Panc1 (cell line): ENCODE measurements around the gene SIN3B. TPM values are rescaled to one million over a fixed set of nuclear protein-coding genes. Genes with fewer than 3 reads are reported as not detected.

ENCODE experiments used
- ATAC-seq: fragments of 200-7000 bp; cut with Tn5 transposase; 2 replicates; pipeline ENCODE4 v1.9.1; 2020; ENCODE audit warnings: mild to moderate bottlenecking, moderate library complexity
- BruUV-seq: library from RNA; stranded (reverse); fragments of 400-500 nt; replicated peaks from 2 replicates; lab custom pipeline; 2021; lab: Mats Ljungman, UMichigan
- CTCF ChIA-PET: fragments of 300-600 bp; sonication (Branson Sonifier 250); formaldehyde crosslinking; loops from one replicate; lab custom pipeline; 2022; ENCODE audit warnings: antibody characterized with exemption; lab: Charles Lee
- POLR2A ChIA-PET: fragments of 300-600 bp; sonication (Branson Sonifier 250); formaldehyde crosslinking; loops from one replicate; lab custom pipeline; 2022; ENCODE audit warnings: antibody characterized with exemption; lab: Charles Lee
- DNase-seq: peaks from one replicate; pipeline ENCODE4 v3.0.0-alpha.2; 2010; ENCODE audit warnings: low read depth, low spot score
- H3K27ac ChIP-seq: 2 replicates; pipeline ENCODE4 v1.5.1; 2011; ENCODE audit warnings: mild to moderate bottlenecking, low read length, inconsistent platforms
- H3K27me3 ChIP-seq: fragments of 200-500 bp; sonication (Bioruptor generic); 2 replicates; pipeline ENCODE4 v1.6.0; 2014; ENCODE audit warnings: low read length, inconsistent platforms; ENCODE audit not compliant: control insufficient read depth, insufficient read depth
- H3K36me3 ChIP-seq: fragments of 200-500 bp; sonication (Bioruptor generic); 2 replicates; pipeline ENCODE4 v1.5.1; 2014; ENCODE audit warnings: inconsistent platforms, mild to moderate bottlenecking, low read length, moderate library complexity; ENCODE audit not compliant: control insufficient read depth, insufficient read depth
- H3K4me1 ChIP-seq: 2 replicates; pipeline ENCODE4 v1.5.1; 2011; ENCODE audit warnings: inconsistent platforms, mild to moderate bottlenecking, low read length, moderate library complexity; ENCODE audit not compliant: control insufficient read depth, insufficient read depth
- H3K4me3 ChIP-seq, 2 experiments: 2 replicates each; pipeline ENCODE4 v1.5.1; 2011 to 2012; ENCODE audit warnings: low read depth in 2 of 2, low read length in 2 of 2, mild to moderate bottlenecking in 2 of 2, inconsistent platforms in 1 of 2, moderate library complexity in 1 of 2
- H3K9me3 ChIP-seq: fragments of 200-500 bp; sonication (Bioruptor generic); 2 replicates; pipeline ENCODE4 v1.5.1; 2014; ENCODE audit warnings: low read depth, mild to moderate bottlenecking, inconsistent platforms, low read length, moderate library complexity; ENCODE audit not compliant: control insufficient read depth, insufficient read depth
- POLR2AphosphoS5 ChIP-seq: IDR thresholded peaks from 2 replicates; pipeline ENCODE4 v1.6.1; 2012; ENCODE audit warnings: mild to moderate bottlenecking, low read depth, low read length, moderate library complexity
- SIN3A ChIP-seq: IDR thresholded peaks from 2 replicates; pipeline ENCODE4 v1.6.1; 2012; ENCODE audit warnings: low read depth, mild to moderate bottlenecking, low read length, moderate library complexity, borderline replicate concordance; ENCODE audit not compliant: insufficient read depth
- TCF7L2 ChIP-seq: IDR thresholded peaks from 2 replicates; pipeline ENCODE4 v1.6.1; 2011; ENCODE audit warnings: mild to moderate bottlenecking, low read depth, low read length, inconsistent platforms
- in situ Hi-C: cut with HindIII; loops from 2 replicates; pipeline ENCODE4 v1.10.0; 2016; ENCODE audit warnings: low sequenced_read_pairs, low pct_unique_long_range_greater_than_20kb
- intact Hi-C: fragments of 100-400 bp; cut with micrococcal nuclease; formaldehyde crosslinking; loops from one replicate; pipeline ENCODE4 v1.10.0; 2022; ENCODE audit not compliant: unreplicated experiment
- total RNA-seq: library from RNA; stranded (reverse); gene quantifications from one replicate; pipeline ENCODE4 v1.2.1, GENCODE V29; 2021; ENCODE audit not compliant: unreplicated experiment
- TF ChIP-seq, protein P1 (sequence below), 2 experiments: IDR thresholded peaks; 2 replicates each; pipeline ENCODE4 v1.6.1; 2011 to 2012; ENCODE audit warnings: low read depth in 2 of 2, control low read depth in 1 of 2, low read length in 1 of 2, mild to moderate bottlenecking in 1 of 2, moderate library complexity in 1 of 2; ENCODE audit not compliant: insufficient read depth in 1 of 2
- TF ChIP-seq, protein P2 (sequence below): fragments of 450-650 bp; IDR thresholded peaks from 2 replicates; pipeline ENCODE4 v1.5.1; 2017; ENCODE audit warnings: mild to moderate bottlenecking

Gene SIN3B
- total RNA-seq, 1 experiment from 2014 or later: 47.0 TPM

DNA sequence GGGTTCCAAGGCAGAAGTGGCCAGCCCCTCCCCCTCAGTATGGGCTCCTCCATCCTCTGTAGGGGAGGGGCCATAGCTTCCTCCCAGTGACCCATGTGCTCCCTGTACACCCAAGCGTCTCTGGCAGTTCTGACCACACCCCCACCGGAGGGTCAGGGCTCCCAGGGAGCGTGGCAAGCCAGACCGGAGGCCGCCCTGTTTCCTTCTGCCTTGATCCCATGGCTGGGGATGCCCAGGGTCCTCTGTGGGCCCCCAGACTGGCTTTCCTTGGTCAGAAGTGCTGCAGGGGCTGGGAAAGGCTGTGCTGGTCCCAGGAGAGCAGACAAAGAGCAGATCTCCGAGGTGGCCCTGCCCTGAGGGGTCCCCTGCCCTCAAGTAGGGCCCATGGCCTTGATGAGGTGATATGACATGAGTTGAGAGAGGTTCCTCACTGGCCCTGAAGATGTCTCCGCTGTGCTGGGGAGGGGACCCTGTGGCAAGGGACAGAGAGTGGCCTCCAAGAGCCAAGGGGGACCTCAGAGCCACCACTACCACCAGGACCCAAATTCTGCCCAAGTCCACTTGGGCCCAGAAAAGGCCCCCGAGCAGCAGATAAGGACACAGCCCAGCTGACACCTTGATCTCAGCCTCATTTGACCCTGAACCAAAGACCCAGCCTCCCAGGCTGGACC lies 51.8 kb downstream of the SIN3B start:
- BruUV-seq: no TSS peak
- in situ Hi-C loops (no loop called here), intact Hi-C loops (no loop called here)
- ATAC-seq (no peak), DNase-seq (no peak)
- no peaks in the 10 kb centered on the region for H3K27me3 ChIP-seq
- no peaks in the 10 kb centered on the region for H3K4me1 ChIP-seq
- peaks cover 6% of the 10 kb centered on the region; the same call in 1 of the 2 replicates for H3K9me3 ChIP-seq
- ChIA-PET CTCF (no interaction called here), POLR2A (no interaction called here)
- H3K36me3 ChIP-seq: no peaks in the 10 kb centered on the region
- no peak overlapping the region for H3K4me3 ChIP-seq
- no peak overlapping the region for H3K27ac ChIP-seq
- TF ChIP-seq, protein P1, sequence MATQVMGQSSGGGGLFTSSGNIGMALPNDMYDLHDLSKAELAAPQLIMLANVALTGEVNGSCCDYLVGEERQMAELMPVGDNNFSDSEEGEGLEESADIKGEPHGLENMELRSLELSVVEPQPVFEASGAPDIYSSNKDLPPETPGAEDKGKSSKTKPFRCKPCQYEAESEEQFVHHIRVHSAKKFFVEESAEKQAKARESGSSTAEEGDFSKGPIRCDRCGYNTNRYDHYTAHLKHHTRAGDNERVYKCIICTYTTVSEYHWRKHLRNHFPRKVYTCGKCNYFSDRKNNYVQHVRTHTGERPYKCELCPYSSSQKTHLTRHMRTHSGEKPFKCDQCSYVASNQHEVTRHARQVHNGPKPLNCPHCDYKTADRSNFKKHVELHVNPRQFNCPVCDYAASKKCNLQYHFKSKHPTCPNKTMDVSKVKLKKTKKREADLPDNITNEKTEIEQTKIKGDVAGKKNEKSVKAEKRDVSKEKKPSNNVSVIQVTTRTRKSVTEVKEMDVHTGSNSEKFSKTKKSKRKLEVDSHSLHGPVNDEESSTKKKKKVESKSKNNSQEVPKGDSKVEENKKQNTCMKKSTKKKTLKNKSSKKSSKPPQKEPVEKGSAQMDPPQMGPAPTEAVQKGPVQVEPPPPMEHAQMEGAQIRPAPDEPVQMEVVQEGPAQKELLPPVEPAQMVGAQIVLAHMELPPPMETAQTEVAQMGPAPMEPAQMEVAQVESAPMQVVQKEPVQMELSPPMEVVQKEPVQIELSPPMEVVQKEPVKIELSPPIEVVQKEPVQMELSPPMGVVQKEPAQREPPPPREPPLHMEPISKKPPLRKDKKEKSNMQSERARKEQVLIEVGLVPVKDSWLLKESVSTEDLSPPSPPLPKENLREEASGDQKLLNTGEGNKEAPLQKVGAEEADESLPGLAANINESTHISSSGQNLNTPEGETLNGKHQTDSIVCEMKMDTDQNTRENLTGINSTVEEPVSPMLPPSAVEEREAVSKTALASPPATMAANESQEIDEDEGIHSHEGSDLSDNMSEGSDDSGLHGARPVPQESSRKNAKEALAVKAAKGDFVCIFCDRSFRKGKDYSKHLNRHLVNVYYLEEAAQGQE (IDR thresholded peaks at IDR 0.05; ENCODE audit: insufficient read depth in 1 of 2, low read depth in 2 of 2, low read length in 1 of 2): no peak
- no peak for TF ChIP-seq POLR2AphosphoS5
- TF ChIP-seq, protein P2, sequence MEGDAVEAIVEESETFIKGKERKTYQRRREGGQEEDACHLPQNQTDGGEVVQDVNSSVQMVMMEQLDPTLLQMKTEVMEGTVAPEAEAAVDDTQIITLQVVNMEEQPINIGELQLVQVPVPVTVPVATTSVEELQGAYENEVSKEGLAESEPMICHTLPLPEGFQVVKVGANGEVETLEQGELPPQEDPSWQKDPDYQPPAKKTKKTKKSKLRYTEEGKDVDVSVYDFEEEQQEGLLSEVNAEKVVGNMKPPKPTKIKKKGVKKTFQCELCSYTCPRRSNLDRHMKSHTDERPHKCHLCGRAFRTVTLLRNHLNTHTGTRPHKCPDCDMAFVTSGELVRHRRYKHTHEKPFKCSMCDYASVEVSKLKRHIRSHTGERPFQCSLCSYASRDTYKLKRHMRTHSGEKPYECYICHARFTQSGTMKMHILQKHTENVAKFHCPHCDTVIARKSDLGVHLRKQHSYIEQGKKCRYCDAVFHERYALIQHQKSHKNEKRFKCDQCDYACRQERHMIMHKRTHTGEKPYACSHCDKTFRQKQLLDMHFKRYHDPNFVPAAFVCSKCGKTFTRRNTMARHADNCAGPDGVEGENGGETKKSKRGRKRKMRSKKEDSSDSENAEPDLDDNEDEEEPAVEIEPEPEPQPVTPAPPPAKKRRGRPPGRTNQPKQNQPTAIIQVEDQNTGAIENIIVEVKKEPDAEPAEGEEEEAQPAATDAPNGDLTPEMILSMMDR: no peak
- no peak for TF ChIP-seq SIN3A
- no peak for TF ChIP-seq TCF7L2

DNA sequence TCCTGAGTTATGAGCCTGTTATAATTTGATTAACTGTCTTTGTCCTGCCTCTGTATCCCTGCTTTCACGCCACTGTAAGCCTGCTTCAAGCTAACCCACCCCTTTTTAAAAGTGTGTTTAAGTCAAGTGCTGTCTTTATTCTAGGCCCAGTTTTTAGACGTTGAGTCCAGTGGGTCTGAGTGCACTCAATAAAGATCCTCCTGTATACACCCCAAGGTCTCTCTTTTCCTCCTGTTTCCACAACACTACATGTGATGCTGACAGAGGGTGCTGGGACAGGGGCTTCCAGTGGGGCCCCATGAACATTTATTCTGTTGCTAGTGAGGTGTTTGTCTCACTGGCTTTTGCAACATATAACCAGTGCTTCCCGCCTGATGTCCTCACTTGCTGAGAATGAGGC lies 52.9 kb downstream of the SIN3B start:
- intact Hi-C loops (no loop called here), in situ Hi-C loops (no loop called here)
- H3K4me1 ChIP-seq: no peaks in the 10 kb centered on the region
- no peaks in the 10 kb centered on the region for H3K27me3 ChIP-seq
- ChIA-PET POLR2A (no interaction called here), CTCF (no interaction called here)
- DNase-seq: no peak
- TF ChIP-seq TCF7L2 (no peak), POLR2AphosphoS5 (no peak), SIN3A (no peak)
- TF ChIP-seq, protein P2: no peak
- TF ChIP-seq, protein P1 (IDR thresholded peaks at IDR 0.05; ENCODE audit: insufficient read depth in 1 of 2, low read depth in 2 of 2, low read length in 1 of 2): no peak
- no TSS peak for BruUV-seq
- no peak overlapping the region for H3K4me3 ChIP-seq
- H3K36me3 ChIP-seq: no peaks in the 10 kb centered on the region
- no peak overlapping the region for H3K27ac ChIP-seq
- no peak for ATAC-seq
- H3K9me3 ChIP-seq: peaks cover 6% of the 10 kb centered on the region; the same call in 1 of the 2 replicates
